BE2C (cell line): ENCODE measurements around the gene RAPGEF2.

Source experiments
- DNase-seq: peaks from one replicate; pipeline ENCODE4 v3.0.0-alpha.2; 2020
- H3K27me3 ChIP-seq: fragments of 250-450 bp; sonication (Bioruptor Pico); 2 replicates; pipeline ENCODE4 v1.5.1; 2020; ENCODE audit warnings: mild to moderate bottlenecking
- H3K36me3 ChIP-seq: fragments of 250-450 bp; sonication (Bioruptor Pico); 2 replicates; pipeline ENCODE4 v1.5.1; 2020; ENCODE audit warnings: mild to moderate bottlenecking
- H3K4me1 ChIP-seq: fragments of 250-450 bp; sonication (Bioruptor Pico); 2 replicates; pipeline ENCODE4 v1.5.1; 2020
- H3K4me3 ChIP-seq: 2 replicates; pipeline ENCODE4 v1.5.1; 2011; ENCODE audit warnings: low read depth, low read length
- H3K9me3 ChIP-seq: fragments of 250-450 bp; sonication (Bioruptor Pico); 2 replicates; pipeline ENCODE4 v1.5.1; 2020
- CTCF ChIP-seq: IDR thresholded peaks from 2 replicates; pipeline ENCODE4 v1.5.1; 2012; ENCODE audit warnings: mild to moderate bottlenecking, low read depth, low read length

Gene RAPGEF2

GRCh38 chr4:159379836-159380235, 277.0 kb downstream of the RAPGEF2 start:
- no peaks in the 10 kb centered on the region for H3K4me1 ChIP-seq
- H3K27me3 ChIP-seq: no peaks in the 10 kb centered on the region
- TF ChIP-seq CTCF: no peak
- no peak overlapping the region for H3K4me3 ChIP-seq
- no peak for DNase-seq
- no peaks in the 10 kb centered on the region for H3K9me3 ChIP-seq
- H3K36me3 ChIP-seq: no peaks in the 10 kb centered on the region

GRCh38 chr4:159382856-159383561, 280.1 kb downstream of the RAPGEF2 start:
- DNase-seq: no peak
- TF ChIP-seq CTCF: no peak
- H3K4me3 ChIP-seq: no peak overlapping the region

DNA sequence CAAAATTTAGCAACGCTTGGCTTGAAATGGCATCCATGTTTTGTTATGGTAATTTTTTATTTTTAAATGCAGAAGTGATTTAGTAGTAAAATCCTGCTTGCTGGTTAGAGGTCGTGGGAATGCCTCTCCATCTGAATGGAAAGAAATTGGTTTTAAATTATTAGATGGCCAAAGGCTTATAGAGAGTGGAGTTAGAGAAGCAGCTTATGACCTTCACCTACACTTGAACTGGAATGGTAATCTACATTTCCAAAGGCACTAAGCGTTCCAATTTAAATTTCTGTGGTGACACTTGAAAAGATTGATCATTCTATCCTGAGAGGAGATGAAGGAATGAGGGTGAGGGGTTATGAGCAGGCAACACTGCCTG, 280.7 kb downstream of the RAPGEF2 start:
- Histone ChIP-seq H3K9me3 (no peaks in the 10 kb centered on the region), H3K4me1 (no peaks in the 10 kb centered on the region), H3K27me3 (no peaks in the 10 kb centered on the region), H3K4me3 (no peak overlapping the region), H3K36me3 (no peaks in the 10 kb centered on the region)
- TF ChIP-seq CTCF: no peak
- DNase-seq: no peak

More at GRCh38 chr4:159382856-159383561, 280.1 kb downstream of the RAPGEF2 start:
- Histone ChIP-seq H3K27me3 (no peaks in the 10 kb centered on the region), H3K36me3 (no peaks in the 10 kb centered on the region), H3K4me1 (no peaks in the 10 kb centered on the region), H3K9me3 (no peaks in the 10 kb centered on the region)

DNA sequence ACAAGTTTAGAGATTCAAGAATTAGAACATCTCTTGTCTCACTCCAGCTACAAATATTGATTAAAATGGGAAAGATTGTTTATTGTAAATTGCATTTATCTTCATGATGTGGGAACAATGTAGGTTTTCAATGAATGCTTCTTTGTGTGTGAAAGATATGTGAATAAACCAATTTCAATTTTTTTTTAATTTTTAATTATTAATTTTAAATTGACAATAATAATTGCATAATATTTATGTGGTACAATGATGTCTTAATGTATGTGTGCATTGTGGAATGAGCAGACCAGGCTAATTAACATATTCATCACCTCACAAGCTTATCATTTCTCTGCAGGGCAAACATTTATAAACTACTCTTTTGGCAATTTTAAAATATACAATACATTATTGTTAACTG, 281.1 kb downstream of the RAPGEF2 start:
- Histone ChIP-seq H3K4me3 (no peak overlapping the region), H3K9me3 (no peaks in the 10 kb centered on the region), H3K27me3 (no peaks in the 10 kb centered on the region), H3K36me3 (no peaks in the 10 kb centered on the region), H3K4me1 (no peaks in the 10 kb centered on the region)
- DNase-seq: no peak
- no peak for TF ChIP-seq CTCF

GRCh38 chr4:159384632-159385031, 281.8 kb downstream of the RAPGEF2 start:
- H3K4me1 ChIP-seq: no peaks in the 10 kb centered on the region
- no peak for DNase-seq
- no peak overlapping the region for H3K4me3 ChIP-seq
- no peaks in the 10 kb centered on the region for H3K36me3 ChIP-seq
- no peaks in the 10 kb centered on the region for H3K9me3 ChIP-seq
- no peaks in the 10 kb centered on the region for H3K27me3 ChIP-seq
- TF ChIP-seq CTCF: no peak

DNA sequence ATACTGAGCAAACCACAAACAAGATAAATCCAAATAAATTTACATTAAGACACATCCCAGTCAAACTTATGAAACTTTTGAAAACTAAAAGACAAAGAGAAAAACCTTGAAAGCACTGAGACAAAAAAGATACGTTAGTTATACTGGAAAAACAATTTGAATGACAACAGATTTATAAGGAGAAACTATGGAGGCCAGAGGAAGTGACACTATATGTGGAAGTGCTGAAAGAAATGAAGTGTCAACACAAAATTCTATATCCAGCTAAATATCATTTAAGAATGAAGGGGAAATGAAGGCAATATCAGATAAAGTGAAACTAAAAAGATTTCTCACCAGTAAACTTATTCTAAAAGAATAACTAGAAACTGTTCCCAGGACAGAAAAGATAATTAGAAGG, 283.7 kb downstream of the RAPGEF2 start:
- H3K9me3 ChIP-seq: no peaks in the 10 kb centered on the region
- no peaks in the 10 kb centered on the region for H3K4me1 ChIP-seq
- no peak overlapping the region for H3K4me3 ChIP-seq
- H3K27me3 ChIP-seq: no peaks in the 10 kb centered on the region
- no peaks in the 10 kb centered on the region for H3K36me3 ChIP-seq
- DNase-seq: no peak
- TF ChIP-seq CTCF: no peak
